GM19238 (cell line): Measurements from ENCODE around the gene ARL6IP1.
"Not testable (repeated sequence)": the region's sequence is repeated elsewhere in the genome, so short reads cannot be mapped to it uniquely, and the experiment has no call there.

Source experiments
- DNase-seq: peaks from one replicate; pipeline ENCODE4 v3.0.0; 2011; ENCODE audit warnings: low spot score; ENCODE audit not compliant: insufficient read length

ARL6IP1 gene

DNA sequence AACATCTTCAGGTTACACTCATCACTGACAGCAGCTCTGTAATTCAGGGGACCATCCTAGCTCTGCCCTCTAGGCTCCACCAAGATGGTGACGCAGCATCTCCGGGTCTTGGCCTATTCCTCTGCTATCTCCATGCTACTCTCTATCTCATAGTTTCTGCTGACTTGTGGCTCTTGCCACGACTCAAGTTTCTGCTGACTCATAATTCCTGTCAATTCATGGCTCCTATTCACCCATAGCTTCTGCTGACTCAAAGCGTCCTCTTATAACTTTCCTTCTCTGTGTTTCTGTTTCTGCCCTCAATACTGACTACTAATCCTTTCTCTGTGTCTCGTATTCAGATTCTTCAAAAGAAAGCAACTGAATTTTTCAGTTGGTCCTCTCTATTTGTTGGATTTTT, 38.6 kb downstream of the ARL6IP1 start:
- not testable (repeated sequence) for DNase-seq

DNA sequence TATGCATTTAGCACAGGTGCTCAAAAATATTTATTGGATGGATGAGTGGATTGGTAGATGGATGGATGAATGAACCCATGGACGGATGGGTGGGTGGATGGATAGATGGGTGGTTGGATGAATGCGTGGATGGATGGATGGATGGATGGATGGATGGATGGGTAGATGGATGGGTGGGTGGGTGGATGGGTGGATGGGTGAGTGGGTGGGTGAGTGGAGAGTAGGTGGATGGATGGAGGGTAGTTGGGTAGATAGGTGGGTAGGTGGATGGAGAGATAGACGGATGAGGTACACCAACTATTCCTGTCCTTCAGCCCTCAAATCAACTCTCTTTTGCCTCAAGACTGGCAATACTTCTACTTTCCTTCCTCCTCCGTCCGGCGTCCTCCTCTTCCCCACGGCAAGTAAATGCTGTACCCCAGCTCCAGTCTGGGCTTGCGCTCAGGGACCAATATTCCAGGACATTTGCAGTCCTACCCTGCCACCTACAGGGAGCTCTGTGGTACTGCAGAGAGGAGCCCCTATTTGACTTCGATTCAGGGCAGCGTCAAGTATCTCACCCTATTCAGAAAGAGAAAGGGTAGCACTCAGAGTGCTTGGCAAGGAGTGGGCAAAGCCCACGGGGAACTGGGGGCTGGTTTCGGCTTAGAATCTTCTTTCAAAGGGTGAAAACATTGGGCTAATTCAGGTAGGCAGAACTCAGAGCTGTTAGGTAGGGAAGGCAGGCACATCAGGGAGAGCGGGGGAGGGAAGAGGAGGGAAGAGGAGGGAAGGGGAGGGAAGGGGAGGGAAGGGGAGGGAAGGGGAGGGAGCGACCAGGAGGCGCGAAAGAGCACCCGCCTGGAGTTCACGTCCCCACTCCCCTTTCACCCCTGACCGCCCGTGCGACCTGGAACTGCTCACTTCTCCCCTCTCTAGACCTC, 41.5 kb downstream of the ARL6IP1 start:
- DNase-seq, result not testable (repeated sequence)

- not testable (repeated sequence) for DNase-seq
Observed at GRCh38 chr16:18757960-18758660, 43.2 kb downstream of the ARL6IP1 start.

DNA sequence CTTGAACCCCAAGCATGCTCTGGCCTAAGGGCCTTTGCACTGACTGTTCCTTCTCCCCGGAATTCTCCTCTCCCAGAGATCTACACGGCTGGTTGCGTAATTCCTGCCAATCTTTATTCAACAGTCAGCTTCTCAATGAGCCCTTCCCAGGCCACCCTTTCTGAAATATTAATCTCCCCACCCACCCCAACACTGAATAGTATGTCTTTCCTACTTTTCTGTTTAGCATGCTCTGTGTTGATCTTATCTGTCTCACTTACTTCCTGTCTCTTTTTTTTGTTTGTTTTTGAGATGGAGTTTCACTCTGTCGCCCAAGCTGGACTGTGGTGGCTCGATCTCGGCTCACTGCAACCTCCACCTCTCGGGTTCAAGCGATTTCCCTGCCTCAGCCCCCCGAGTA, 44.7 kb downstream of the ARL6IP1 start:
- not testable (repeated sequence) for DNase-seq

- not testable (repeated sequence) for DNase-seq
Observed at GRCh38 chr16:18742870-18743269, 58.5 kb downstream of the ARL6IP1 start.
